GM12864 (cell line): ENCODE results near the gene MORC1.

Experiments
- DNase-seq: peaks from one replicate; pipeline ENCODE4 v3.0.0-alpha.2; 2011; ENCODE audit warnings: low read depth
- H3K4me3 ChIP-seq: 2 replicates; pipeline ENCODE4 v1.5.1; 2011; ENCODE audit warnings: mild to moderate bottlenecking, low read depth, low read length, control low read depth
- TF ChIP-seq, protein P1 (sequence below): IDR thresholded peaks from 2 replicates; pipeline ENCODE4 v1.5.1; 2011; ENCODE audit warnings: low read depth, mild to moderate bottlenecking, moderate library complexity, low read length, control low read depth, inconsistent platforms; ENCODE audit errors: missing control alignments

The MORC1 gene

DNA sequence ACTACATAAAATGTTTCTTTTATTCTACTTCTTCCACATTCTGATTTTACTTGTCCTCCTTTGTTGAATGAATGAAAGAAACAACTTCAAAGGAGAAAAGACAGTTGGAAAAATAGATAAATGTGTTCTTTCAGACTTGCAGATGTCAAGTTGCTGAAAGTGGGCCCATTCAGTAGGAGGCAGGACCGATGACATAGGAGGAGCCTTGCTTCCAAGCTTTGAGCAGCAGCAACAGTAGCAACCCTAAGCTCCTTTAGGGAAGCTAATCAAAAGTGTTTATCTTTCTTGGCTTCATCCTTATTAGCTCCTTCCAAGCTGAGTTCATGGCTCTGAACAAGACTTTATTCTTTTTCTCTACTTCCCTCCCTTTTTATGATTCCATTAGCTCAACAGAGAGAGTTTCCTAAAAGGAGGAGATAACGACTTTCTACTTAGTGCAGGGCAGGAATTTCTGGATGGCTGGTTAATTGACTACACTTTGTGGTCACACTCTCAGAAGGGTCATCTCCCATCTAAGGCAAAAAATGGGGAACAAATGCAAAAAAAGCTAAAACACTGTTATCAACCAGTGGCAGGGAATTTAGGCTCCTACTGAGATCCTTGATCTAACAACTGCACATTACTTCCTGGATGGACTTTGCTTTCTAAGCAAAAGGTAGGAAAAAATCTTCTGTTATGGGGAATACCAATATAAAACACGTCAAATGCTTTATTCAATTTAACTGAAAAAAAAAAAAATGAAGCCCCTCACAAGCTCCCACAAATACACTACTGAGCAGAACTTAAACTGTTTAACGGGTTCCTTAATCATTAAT, 4.8 kb downstream of the MORC1 start:
- TF ChIP-seq, protein P1, sequence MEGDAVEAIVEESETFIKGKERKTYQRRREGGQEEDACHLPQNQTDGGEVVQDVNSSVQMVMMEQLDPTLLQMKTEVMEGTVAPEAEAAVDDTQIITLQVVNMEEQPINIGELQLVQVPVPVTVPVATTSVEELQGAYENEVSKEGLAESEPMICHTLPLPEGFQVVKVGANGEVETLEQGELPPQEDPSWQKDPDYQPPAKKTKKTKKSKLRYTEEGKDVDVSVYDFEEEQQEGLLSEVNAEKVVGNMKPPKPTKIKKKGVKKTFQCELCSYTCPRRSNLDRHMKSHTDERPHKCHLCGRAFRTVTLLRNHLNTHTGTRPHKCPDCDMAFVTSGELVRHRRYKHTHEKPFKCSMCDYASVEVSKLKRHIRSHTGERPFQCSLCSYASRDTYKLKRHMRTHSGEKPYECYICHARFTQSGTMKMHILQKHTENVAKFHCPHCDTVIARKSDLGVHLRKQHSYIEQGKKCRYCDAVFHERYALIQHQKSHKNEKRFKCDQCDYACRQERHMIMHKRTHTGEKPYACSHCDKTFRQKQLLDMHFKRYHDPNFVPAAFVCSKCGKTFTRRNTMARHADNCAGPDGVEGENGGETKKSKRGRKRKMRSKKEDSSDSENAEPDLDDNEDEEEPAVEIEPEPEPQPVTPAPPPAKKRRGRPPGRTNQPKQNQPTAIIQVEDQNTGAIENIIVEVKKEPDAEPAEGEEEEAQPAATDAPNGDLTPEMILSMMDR: no peak
- no peak for DNase-seq
- no peak overlapping the region for H3K4me3 ChIP-seq

DNA sequence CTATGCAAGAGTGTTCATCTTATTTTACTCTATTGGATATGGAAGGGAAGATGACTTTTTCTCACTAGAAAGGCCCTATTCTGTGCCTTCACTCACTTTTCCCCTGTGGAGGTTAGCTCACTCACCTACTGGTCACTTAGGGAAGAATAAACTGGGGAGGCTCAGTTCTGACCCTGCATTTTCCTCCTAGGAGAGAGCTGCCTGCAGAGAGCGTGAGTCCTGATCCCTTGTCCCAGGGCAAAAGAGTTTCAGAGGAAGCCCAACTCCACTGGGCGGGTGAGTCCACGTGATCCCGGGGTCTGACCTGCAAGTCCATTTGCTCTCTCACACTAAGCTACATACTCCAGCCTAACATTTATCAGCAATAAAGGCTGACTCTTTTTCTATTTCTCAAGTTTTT, 8.4 kb downstream of the MORC1 start:
- TF ChIP-seq, protein P1: no peak

DNA sequence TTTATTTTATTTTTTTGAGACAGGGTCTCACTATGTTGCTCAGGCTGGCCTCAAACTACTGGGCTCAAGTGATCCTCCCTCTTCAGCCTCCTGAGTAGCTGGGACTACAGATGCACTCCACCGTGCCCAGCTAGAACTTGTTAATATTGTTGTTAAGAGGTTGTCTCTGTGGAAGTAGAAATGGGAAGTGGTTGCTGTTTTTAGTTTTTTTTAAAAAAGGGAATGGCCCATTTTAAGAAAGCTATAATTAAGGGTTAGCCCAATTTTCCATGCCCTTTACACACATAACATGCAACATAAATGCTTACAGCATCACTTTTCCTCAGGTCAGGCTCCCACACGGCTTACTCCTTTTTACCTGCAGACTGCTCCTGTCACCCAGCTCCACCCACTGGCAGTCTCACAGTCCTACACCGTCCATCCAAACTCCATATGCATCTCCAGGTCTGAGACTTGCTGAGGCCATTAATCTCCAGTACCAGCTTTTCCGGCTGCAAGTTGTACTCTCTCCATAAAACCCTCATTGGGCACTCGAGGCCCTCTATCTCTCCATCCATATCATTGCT, 19.8 kb downstream of the MORC1 start:
- DNase-seq: no peak
- H3K4me3 ChIP-seq: no peak overlapping the region
- TF ChIP-seq, protein P1: peak; percentile 56

More for the DNA sequence above, 8.4 kb downstream of the MORC1 start:
- no peak for DNase-seq
- H3K4me3 ChIP-seq: no peak overlapping the region

DNA sequence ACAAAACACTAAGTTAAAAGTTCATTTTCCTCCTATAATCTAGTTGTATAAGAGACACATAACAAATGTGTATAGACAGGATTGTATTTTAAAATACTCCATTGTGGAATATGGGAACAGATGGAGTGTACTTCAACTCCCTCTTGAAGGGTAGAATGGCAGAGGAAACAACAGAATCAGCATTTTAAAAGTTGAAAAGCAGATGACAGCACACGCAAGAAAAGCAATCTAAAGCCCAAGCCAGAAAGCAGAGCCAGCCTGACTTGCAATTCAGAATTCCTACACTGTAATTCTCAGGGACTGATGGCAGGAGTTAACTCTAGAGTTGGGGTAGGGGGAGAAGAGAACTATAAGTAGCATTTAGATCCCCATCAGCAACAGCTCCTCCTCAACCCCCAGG, 22.8 kb downstream of the MORC1 start:
- no peak overlapping the region for H3K4me3 ChIP-seq
- TF ChIP-seq, protein P1: no peak
- DNase-seq: no peak

DNA sequence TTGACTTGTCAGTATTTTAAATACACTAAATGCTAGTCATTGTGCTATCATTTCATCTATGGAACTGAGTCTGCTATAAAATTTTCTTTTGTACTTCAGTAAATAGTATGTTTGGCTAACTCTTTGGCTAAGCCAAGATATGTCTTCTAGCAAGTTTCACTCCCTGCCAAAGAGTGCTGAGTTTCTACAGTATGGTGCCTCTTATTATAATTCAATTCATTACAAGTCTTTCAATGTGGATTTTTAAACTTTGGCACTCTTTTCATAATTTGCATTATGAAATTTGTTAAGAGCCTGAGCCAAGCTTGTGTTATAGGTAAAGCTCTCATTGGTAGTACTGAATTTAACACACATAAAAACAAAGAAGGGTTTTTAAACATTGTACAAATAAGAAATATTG, 24.4 kb downstream of the MORC1 start:
- H3K4me3 ChIP-seq: no peak overlapping the region
- DNase-seq: no peak
- TF ChIP-seq, protein P1: no peak

DNA sequence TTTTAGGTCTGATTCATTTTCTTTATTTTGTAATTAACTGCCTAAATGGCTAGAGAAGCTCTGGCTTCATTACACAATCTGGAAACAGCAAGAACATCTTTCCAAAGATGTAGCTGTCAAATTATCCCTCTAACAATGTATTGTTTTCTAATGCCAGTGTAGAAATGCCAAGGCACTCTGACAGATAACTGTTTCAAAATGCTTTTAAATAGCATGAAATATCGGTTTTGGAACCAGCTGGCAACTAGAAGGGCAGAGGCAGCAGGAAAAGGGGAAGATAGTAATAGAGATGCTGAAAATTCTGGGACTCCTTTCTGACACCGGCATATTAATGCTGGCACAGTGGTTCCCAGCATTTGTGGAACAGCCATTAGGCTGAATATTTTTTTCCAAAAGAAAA, 26.1 kb downstream of the MORC1 start:
- DNase-seq: no peak
- H3K4me3 ChIP-seq: no peak overlapping the region
- TF ChIP-seq, protein P1: no peak
